Neural progenitor cell (in vitro differentiated cells): ENCODE measurements around the gene PDE6B.
A peak's percentile ranks its signal among the peaks of the same experiment; 100 is the strongest.

ENCODE experiments used
- CTCF ChIP-seq: fragments of 200-600 bp; sonication (generic); IDR thresholded peaks from 2 replicates; pipeline ENCODE4 v1.5.1; 2017; ENCODE audit warnings: antibody characterized with exemption, mild to moderate bottlenecking
- EZH2 ChIP-seq: fragments of 200-600 bp; sonication (generic); IDR thresholded peaks from 2 replicates; pipeline ENCODE4 v1.6.1; 2017; ENCODE audit warnings: antibody characterized with exemption, mild to moderate bottlenecking, moderate library complexity
- EZH2phosphoT487 ChIP-seq: fragments of 200-600 bp; sonication (generic); IDR thresholded peaks from 2 replicates; pipeline ENCODE4 v1.6.1; 2017; ENCODE audit warnings: antibody characterized with exemption

GRCh38 chr4:576245-576821 lies 49.0 kb upstream of the PDE6B start, which contains the start of gene TMEM271:
- no peak for TF ChIP-seq CTCF
- peak; percentile 67 for TF ChIP-seq EZH2phosphoT487
- peak; percentile 86 for TF ChIP-seq EZH2
